Measurements from ENCODE around the gene ZGLP1.
A peak's percentile ranks its signal among the peaks of the same experiment; 100 is the strongest.

ZGLP1 gene

GRCh38 chr19:10306327-10306726, 3.3 kb downstream of the ZGLP1 start:
- H3K27ac ChIP-seq (ENCODE audit: low read depth, low read length): no peak overlapping the region
- H3K4me1 ChIP-seq (ENCODE audit: control insufficient read depth, insufficient read depth, low read length): no peaks in the 10 kb centered on the region
- no peak overlapping the region for H3K9ac ChIP-seq (ENCODE audit: low read length)
- no peaks in the 10 kb centered on the region for H3K27me3 ChIP-seq (ENCODE audit: control insufficient read depth, insufficient read depth, low read length)
- H3K4me3 ChIP-seq (ENCODE audit: low read depth, low read length): no peak overlapping the region
- H3K36me3 ChIP-seq (ENCODE audit: control insufficient read depth, insufficient read depth, low read length): peaks cover 22% of the 10 kb centered on the region
- H3K9me3 ChIP-seq (ENCODE audit: control insufficient read depth, insufficient read depth, low read depth, low read length): no peaks in the 10 kb centered on the region

- Histone ChIP-seq H3K4me3 (ENCODE audit: low read depth, low read length) (no peak overlapping the region), H3K4me1 (ENCODE audit: control insufficient read depth, insufficient read depth, low read length) (no peaks in the 10 kb centered on the region), H3K36me3 (ENCODE audit: control insufficient read depth, insufficient read depth, low read length) (peaks cover 16% of the 10 kb centered on the region), H3K9ac (ENCODE audit: low read length) (no peak overlapping the region), H3K9me3 (ENCODE audit: control insufficient read depth, insufficient read depth, low read depth, low read length) (no peaks in the 10 kb centered on the region), H3K27ac (ENCODE audit: low read depth, low read length) (no peak overlapping the region), H3K27me3 (ENCODE audit: control insufficient read depth, insufficient read depth, low read length) (no peaks in the 10 kb centered on the region)
These were observed 4.3 kb downstream of the ZGLP1 start for GRCh38 chr19:10305139-10305806.

GRCh38 chr19:10299545-10300458, 9.8 kb downstream of the ZGLP1 start:
- Histone ChIP-seq H3K9ac (ENCODE audit: low read length) (no peak overlapping the region), H3K27ac (ENCODE audit: low read depth, low read length) (no peak overlapping the region), H3K9me3 (ENCODE audit: control insufficient read depth, insufficient read depth, low read depth, low read length) (no peaks in the 10 kb centered on the region), H3K4me1 (ENCODE audit: control insufficient read depth, insufficient read depth, low read length) (peaks cover 5% of the 10 kb centered on the region; the same call in 1 of the 2 replicates), H3K36me3 (ENCODE audit: control insufficient read depth, insufficient read depth, low read length) (no peaks in the 10 kb centered on the region; the same call in 1 of the 2 replicates), H3K27me3 (ENCODE audit: control insufficient read depth, insufficient read depth, low read length) (peaks cover 29% of the 10 kb centered on the region), H3K4me3 (ENCODE audit: low read depth, low read length) (no peak overlapping the region)

GRCh38 chr19:10295847-10296591, 13.6 kb downstream of the ZGLP1 start:
- peak overlapping the region; percentile 63 for H3K4me3 ChIP-seq (ENCODE audit: low read depth, low read length)
- no peaks in the 10 kb centered on the region for H3K36me3 ChIP-seq (ENCODE audit: control insufficient read depth, insufficient read depth, low read length)
- peaks cover 67% of the 10 kb centered on the region for H3K27me3 ChIP-seq (ENCODE audit: control insufficient read depth, insufficient read depth, low read length)

GRCh38 chr19:10295305-10295846, 14.2 kb downstream of the ZGLP1 start:
- no peak overlapping the region for H3K27ac ChIP-seq (ENCODE audit: low read depth, low read length)
- no peaks in the 10 kb centered on the region for H3K9me3 ChIP-seq (ENCODE audit: control insufficient read depth, insufficient read depth, low read depth, low read length)
- H3K4me1 ChIP-seq (ENCODE audit: control insufficient read depth, insufficient read depth, low read length): peaks cover 27% of the 10 kb centered on the region
- peak overlapping the region; percentile 63 for H3K4me3 ChIP-seq (ENCODE audit: low read depth, low read length)
- H3K36me3 ChIP-seq (ENCODE audit: control insufficient read depth, insufficient read depth, low read length): no peaks in the 10 kb centered on the region
- H3K27me3 ChIP-seq (ENCODE audit: control insufficient read depth, insufficient read depth, low read length): peaks cover 73% of the 10 kb centered on the region
- no peak overlapping the region for H3K9ac ChIP-seq (ENCODE audit: low read length)

More at GRCh38 chr19:10295847-10296591, 13.6 kb downstream of the ZGLP1 start:
- Histone ChIP-seq H3K9me3 (ENCODE audit: control insufficient read depth, insufficient read depth, low read depth, low read length) (no peaks in the 10 kb centered on the region), H3K9ac (ENCODE audit: low read length) (no peak overlapping the region), H3K4me1 (ENCODE audit: control insufficient read depth, insufficient read depth, low read length) (peaks cover 22% of the 10 kb centered on the region), H3K27ac (ENCODE audit: low read depth, low read length) (no peak overlapping the region)

GRCh38 chr19:10294368-10294697, 15.3 kb downstream of the ZGLP1 start:
- H3K4me1 ChIP-seq (ENCODE audit: control insufficient read depth, insufficient read depth, low read length): peaks cover 27% of the 10 kb centered on the region

GRCh38 chr19:10293637-10294367, 15.8 kb downstream of the ZGLP1 start:
- Histone ChIP-seq H3K36me3 (ENCODE audit: control insufficient read depth, insufficient read depth, low read length) (no peaks in the 10 kb centered on the region), H3K9ac (ENCODE audit: low read length) (no peak overlapping the region), H3K4me1 (ENCODE audit: control insufficient read depth, insufficient read depth, low read length) (peaks cover 30% of the 10 kb centered on the region), H3K9me3 (ENCODE audit: control insufficient read depth, insufficient read depth, low read depth, low read length) (no peaks in the 10 kb centered on the region), H3K27ac (ENCODE audit: low read depth, low read length) (no peak overlapping the region), H3K27me3 (ENCODE audit: control insufficient read depth, insufficient read depth, low read length) (peaks cover 83% of the 10 kb centered on the region), H3K4me3 (ENCODE audit: low read depth, low read length) (peak overlapping the region; percentile 6; the same call in 1 of the 2 replicates)

More at GRCh38 chr19:10294368-10294697, 15.3 kb downstream of the ZGLP1 start:
- Histone ChIP-seq H3K4me3 (ENCODE audit: low read depth, low read length) (peak overlapping the region; percentile 6; the same call in 1 of the 2 replicates), H3K9me3 (ENCODE audit: control insufficient read depth, insufficient read depth, low read depth, low read length) (no peaks in the 10 kb centered on the region), H3K9ac (ENCODE audit: low read length) (no peak overlapping the region), H3K27me3 (ENCODE audit: control insufficient read depth, insufficient read depth, low read length) (peaks cover 78% of the 10 kb centered on the region), H3K27ac (ENCODE audit: low read depth, low read length) (no peak overlapping the region), H3K36me3 (ENCODE audit: control insufficient read depth, insufficient read depth, low read length) (no peaks in the 10 kb centered on the region)

- H3K4me1 ChIP-seq (ENCODE audit: control insufficient read depth, insufficient read depth, low read length): peaks cover 31% of the 10 kb centered on the region
- H3K9ac ChIP-seq (ENCODE audit: low read length): no peak overlapping the region
- H3K4me3 ChIP-seq (ENCODE audit: low read depth, low read length): peak overlapping the region; percentile 56
- H3K36me3 ChIP-seq (ENCODE audit: control insufficient read depth, insufficient read depth, low read length): no peaks in the 10 kb centered on the region
- peaks cover 91% of the 10 kb centered on the region for H3K27me3 ChIP-seq (ENCODE audit: control insufficient read depth, insufficient read depth, low read length)
- no peak overlapping the region for H3K27ac ChIP-seq (ENCODE audit: low read depth, low read length)
- no peaks in the 10 kb centered on the region for H3K9me3 ChIP-seq (ENCODE audit: control insufficient read depth, insufficient read depth, low read depth, low read length)
These were observed 16.6 kb downstream of the ZGLP1 start for GRCh38 chr19:10292789-10293636.

GRCh38 chr19:10292206-10292788, 17.3 kb downstream of the ZGLP1 start:
- Histone ChIP-seq H3K27ac (ENCODE audit: low read depth, low read length) (no peak overlapping the region), H3K36me3 (ENCODE audit: control insufficient read depth, insufficient read depth, low read length) (no peaks in the 10 kb centered on the region), H3K4me3 (ENCODE audit: low read depth, low read length) (peak overlapping the region; percentile 69), H3K9ac (ENCODE audit: low read length) (no peak overlapping the region), H3K4me1 (ENCODE audit: control insufficient read depth, insufficient read depth, low read length) (peaks cover 31% of the 10 kb centered on the region), H3K9me3 (ENCODE audit: control insufficient read depth, insufficient read depth, low read depth, low read length) (no peaks in the 10 kb centered on the region), H3K27me3 (ENCODE audit: control insufficient read depth, insufficient read depth, low read length) (peaks cover 98% of the 10 kb centered on the region)

Measured in HUES6 (cell line).